Stimulated activated CD4-positive, alpha-beta T cell treated with anti-CD3 and anti-CD28 coated beads, Interleukin-12 subunit alpha, Interleukin-12 subunit beta, amount 100 ng/mL, for 4 hours (primary cell): ENCODE data around the gene ZNF460.

ENCODE experiments used
- DNase-seq: peaks from one replicate; pipeline ENCODE4 v3.0.0-alpha.2; 2020

The ZNF460 gene

GRCh38 chr19:57282011-57282643 lies 1.8 kb downstream of the ZNF460 start:
- DNase-seq = no peak

GRCh38 chr19:57288373-57288772 lies 8.1 kb downstream of the ZNF460 start:
- DNase-seq = no peak

GRCh38 chr19:57290970-57291369 lies 10.7 kb downstream of the ZNF460 start:
- no peak for DNase-seq

- no peak for DNase-seq
Observed at GRCh38 chr19:57292547-57292946, 12.3 kb downstream of the ZNF460 start.

GRCh38 chr19:57293719-57294118 lies 13.4 kb downstream of the ZNF460 start:
- DNase-seq = no peak

GRCh38 chr19:57302020-57302465 lies 21.8 kb downstream of the ZNF460 start:
- no peak for DNase-seq

GRCh38 chr19:57302727-57303401 lies 22.6 kb downstream of the ZNF460 start:
- no peak for DNase-seq

- no peak for DNase-seq
Observed at GRCh38 chr19:57305056-57305455, 24.8 kb downstream of the ZNF460 start.

- DNase-seq = no peak
Observed at GRCh38 chr19:57308514-57308913, 28.2 kb downstream of the ZNF460 start.

GRCh38 chr19:57310792-57311191 lies 30.5 kb downstream of the ZNF460 start:
- no peak for DNase-seq

- no peak for DNase-seq
Observed at GRCh38 chr19:57314146-57314545, 33.9 kb downstream of the ZNF460 start.

GRCh38 chr19:57317503-57317902 lies 37.2 kb downstream of the ZNF460 start:
- DNase-seq = no peak

GRCh38 chr19:57319869-57320179 lies 39.5 kb downstream of the ZNF460 start:
- DNase-seq = no peak

GRCh38 chr19:57320180-57321084 lies 40.1 kb downstream of the ZNF460 start, which contains the start of gene ZNF543:
Gene ZNF543 (plus strand): TSS chr19:57320472. CDS start chr19:57320854, 382 bp downstream.
- DNase-seq = peak; percentile 91

GRCh38 chr19:57321116-57321515 lies 40.8 kb downstream of the ZNF460 start:
- no peak for DNase-seq

- DNase-seq = no peak
Observed at GRCh38 chr19:57321751-57322150, 41.5 kb downstream of the ZNF460 start.

GRCh38 chr19:57324992-57325391 lies 44.7 kb downstream of the ZNF460 start:
- DNase-seq = no peak

GRCh38 chr19:57327993-57328392 lies 47.7 kb downstream of the ZNF460 start:
- no peak for DNase-seq

GRCh38 chr19:57334191-57334590 lies 53.9 kb downstream of the ZNF460 start:
- DNase-seq = no peak

GRCh38 chr19:57338877-57339276 lies 58.6 kb downstream of the ZNF460 start:
- no peak for DNase-seq

- DNase-seq = no peak
Observed at GRCh38 chr19:57342582-57342981, 62.3 kb downstream of the ZNF460 start.
